ENCODE data around the gene SAFB. TPM values are rescaled to one million over a fixed set of nuclear protein-coding genes. Genes with fewer than 3 reads are reported as not detected.

SAFB gene
- total RNA-seq, 1 donor from 2014 or later, result 57.9 TPM

DNA sequence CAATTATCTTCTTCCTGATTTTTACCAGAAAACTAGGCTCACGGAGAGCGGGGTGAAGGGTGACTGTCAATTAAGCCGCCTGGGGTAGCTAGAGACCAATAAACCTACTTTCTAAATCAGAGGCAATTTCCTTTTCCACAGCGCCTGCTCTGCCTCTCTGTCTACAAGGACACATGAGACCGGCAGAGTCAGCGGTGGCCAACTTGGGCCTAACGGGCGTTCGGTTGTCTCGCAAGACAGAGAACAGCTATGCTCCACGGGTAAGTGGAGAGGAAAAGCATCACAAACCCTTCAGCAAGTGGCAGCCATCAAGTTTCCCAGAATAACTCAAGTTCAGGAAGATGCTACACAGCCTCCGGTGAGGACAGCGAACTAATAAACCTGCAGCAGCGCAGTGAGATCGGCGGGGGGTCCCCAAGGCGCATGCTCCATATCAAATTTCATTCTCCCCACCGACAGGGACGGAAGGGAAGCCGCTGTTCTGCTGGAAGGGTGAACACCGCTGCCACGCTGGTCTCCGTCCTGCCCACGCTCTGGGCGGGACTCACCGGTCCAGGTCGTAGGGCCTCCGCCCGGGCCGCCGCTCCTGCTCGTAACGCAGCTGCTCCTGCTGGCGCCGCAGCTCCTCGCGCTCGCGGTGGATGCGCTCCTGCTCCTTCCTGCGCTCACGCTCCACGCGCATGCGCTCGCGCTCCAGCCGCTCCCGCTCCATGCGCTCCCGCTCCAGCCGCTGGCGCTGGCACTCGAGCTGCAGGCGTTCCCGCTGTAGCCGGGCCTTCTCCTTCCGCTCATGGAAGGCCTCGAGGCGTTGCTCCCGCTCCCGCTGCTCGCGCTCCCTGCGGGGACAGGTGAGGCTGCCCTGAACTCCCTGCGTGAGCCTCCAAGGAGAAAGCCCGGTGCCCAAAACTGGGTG, 29.3 kb upstream of the SAFB start:
- Histone ChIP-seq H4K20me1 (ENCODE audit: low read depth) (peaks cover 4% of the 10 kb centered on the region), H3K4me1 (no peaks in the 10 kb centered on the region), H3K9me3 (ENCODE audit: low read depth) (no peaks in the 10 kb centered on the region), H2AFZ (replicated peaks) (no peak overlapping the region), H3K4me3 (no peak overlapping the region), H3F3A (ENCODE audit: low read depth) (no peaks in the 10 kb centered on the region), H3K79me2 (ENCODE audit: low read depth) (no peaks in the 10 kb centered on the region), H3K27me3 (no peaks in the 10 kb centered on the region), H3K36me3 (no peaks in the 10 kb centered on the region), H3K4me2 (no peak overlapping the region), H3K9ac (no peak overlapping the region), H3K27ac (no peak overlapping the region)
- Mint-ChIP-seq H3K27me3 (ENCODE audit: insufficient read depth, low read depth) (no peaks in the 10 kb centered on the region), H3K36me3 (peaks cover 31% of the 10 kb centered on the region), H3K9me3 (no peaks in the 10 kb centered on the region), H3K27ac (peak overlapping the region; percentile 28), H3K4me3 (no peak overlapping the region), H3K4me1 (peaks cover 14% of the 10 kb centered on the region)
- no peak for TF ChIP-seq EZH2phosphoT487 (IDR thresholded peaks at IDR 0.05)
- TF ChIP-seq EZH2 (IDR thresholded peaks at IDR 0.05), result no peak
- TF ChIP-seq, protein P1, sequence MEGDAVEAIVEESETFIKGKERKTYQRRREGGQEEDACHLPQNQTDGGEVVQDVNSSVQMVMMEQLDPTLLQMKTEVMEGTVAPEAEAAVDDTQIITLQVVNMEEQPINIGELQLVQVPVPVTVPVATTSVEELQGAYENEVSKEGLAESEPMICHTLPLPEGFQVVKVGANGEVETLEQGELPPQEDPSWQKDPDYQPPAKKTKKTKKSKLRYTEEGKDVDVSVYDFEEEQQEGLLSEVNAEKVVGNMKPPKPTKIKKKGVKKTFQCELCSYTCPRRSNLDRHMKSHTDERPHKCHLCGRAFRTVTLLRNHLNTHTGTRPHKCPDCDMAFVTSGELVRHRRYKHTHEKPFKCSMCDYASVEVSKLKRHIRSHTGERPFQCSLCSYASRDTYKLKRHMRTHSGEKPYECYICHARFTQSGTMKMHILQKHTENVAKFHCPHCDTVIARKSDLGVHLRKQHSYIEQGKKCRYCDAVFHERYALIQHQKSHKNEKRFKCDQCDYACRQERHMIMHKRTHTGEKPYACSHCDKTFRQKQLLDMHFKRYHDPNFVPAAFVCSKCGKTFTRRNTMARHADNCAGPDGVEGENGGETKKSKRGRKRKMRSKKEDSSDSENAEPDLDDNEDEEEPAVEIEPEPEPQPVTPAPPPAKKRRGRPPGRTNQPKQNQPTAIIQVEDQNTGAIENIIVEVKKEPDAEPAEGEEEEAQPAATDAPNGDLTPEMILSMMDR (IDR thresholded peaks at IDR 0.05), result no peak
- no peak for DNase-seq (ENCODE audit: low spot score)

DNA sequence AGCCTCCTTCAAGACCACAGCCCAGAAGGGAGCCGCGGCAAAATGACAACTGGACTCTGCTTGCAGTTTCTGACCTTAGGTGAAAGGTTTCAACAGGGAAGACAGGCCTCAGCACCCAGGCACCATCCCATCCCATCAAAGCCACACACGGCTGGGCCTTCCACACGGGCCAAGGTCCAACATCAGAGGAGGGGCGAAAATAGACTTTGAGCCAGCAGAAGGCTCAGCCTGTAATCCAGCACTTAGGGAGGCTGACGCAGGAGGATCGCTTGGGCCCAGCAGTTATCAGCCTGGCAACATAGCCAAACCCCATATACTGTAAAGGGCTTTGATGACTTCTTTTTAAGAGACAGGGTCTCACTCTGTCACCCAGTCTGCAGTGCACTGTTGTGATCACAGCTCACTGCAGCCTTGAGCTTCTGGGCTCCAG, 28.3 kb upstream of the SAFB start:
- Histone ChIP-seq H3K27ac (no peak overlapping the region), H2AFZ (replicated peaks) (no peak overlapping the region), H3K9ac (no peak overlapping the region), H3K79me2 (ENCODE audit: low read depth) (no peaks in the 10 kb centered on the region), H3F3A (ENCODE audit: low read depth) (no peaks in the 10 kb centered on the region), H3K36me3 (no peaks in the 10 kb centered on the region), H3K4me2 (no peak overlapping the region), H3K4me3 (no peak overlapping the region), H3K27me3 (no peaks in the 10 kb centered on the region), H4K20me1 (ENCODE audit: low read depth) (peaks cover 4% of the 10 kb centered on the region), H3K9me3 (ENCODE audit: low read depth) (no peaks in the 10 kb centered on the region), H3K4me1 (no peaks in the 10 kb centered on the region)
- peak overlapping the region; percentile 53 for H3K27ac Mint-ChIP-seq
- H3K27me3 Mint-ChIP-seq (ENCODE audit: insufficient read depth, low read depth), result no peaks in the 10 kb centered on the region
- H3K4me3 Mint-ChIP-seq, result no peak overlapping the region
- H3K9me3 Mint-ChIP-seq, result no peaks in the 10 kb centered on the region
- peaks cover 34% of the 10 kb centered on the region for H3K36me3 Mint-ChIP-seq
- TF ChIP-seq, protein P1 (IDR thresholded peaks at IDR 0.05), result no peak
- TF ChIP-seq EZH2phosphoT487 (IDR thresholded peaks at IDR 0.05) (no peak), EZH2 (IDR thresholded peaks at IDR 0.05) (no peak)
- DNase-seq (ENCODE audit: low spot score), result no peak
- H3K4me1 Mint-ChIP-seq, result peaks cover 14% of the 10 kb centered on the region

DNA sequence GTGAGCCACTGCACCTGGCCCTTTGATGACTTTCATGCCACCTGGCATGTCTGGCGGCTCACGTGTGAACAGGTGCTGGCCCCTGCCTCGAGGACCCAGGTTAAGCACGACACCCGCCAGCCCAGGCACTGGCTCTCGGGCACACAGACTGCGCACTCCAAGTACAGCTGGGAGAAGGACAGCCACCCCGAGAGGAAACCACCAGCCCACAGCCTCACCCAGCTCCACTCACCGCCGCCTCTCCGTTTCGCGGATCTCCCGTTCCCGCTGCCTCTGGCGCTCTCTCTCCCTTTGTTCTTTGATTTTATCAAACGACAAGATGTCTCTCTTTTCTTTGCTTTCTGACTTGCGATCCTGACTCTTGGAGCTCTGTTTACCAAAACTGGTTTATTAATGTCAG, 27.8 kb upstream of the SAFB start:
- Histone ChIP-seq H3F3A (ENCODE audit: low read depth) (no peaks in the 10 kb centered on the region), H3K4me1 (no peaks in the 10 kb centered on the region), H3K36me3 (no peaks in the 10 kb centered on the region), H4K20me1 (ENCODE audit: low read depth) (peaks cover 4% of the 10 kb centered on the region), H3K9ac (no peak overlapping the region), H3K79me2 (ENCODE audit: low read depth) (no peaks in the 10 kb centered on the region), H3K4me2 (no peak overlapping the region), H3K4me3 (no peak overlapping the region), H2AFZ (replicated peaks) (no peak overlapping the region), H3K9me3 (ENCODE audit: low read depth) (no peaks in the 10 kb centered on the region), H3K27ac (no peak overlapping the region), H3K27me3 (no peaks in the 10 kb centered on the region)
- no peak for DNase-seq (ENCODE audit: low spot score)
- H3K27me3 Mint-ChIP-seq (ENCODE audit: insufficient read depth, low read depth), result no peaks in the 10 kb centered on the region
- H3K36me3 Mint-ChIP-seq, result peaks cover 36% of the 10 kb centered on the region
- H3K9me3 Mint-ChIP-seq, result no peaks in the 10 kb centered on the region
- no peak overlapping the region for H3K27ac Mint-ChIP-seq
- H3K4me1 Mint-ChIP-seq, result peaks cover 14% of the 10 kb centered on the region
- no peak overlapping the region for H3K4me3 Mint-ChIP-seq
- TF ChIP-seq, protein P1 (IDR thresholded peaks at IDR 0.05), result no peak
- TF ChIP-seq EZH2 (IDR thresholded peaks at IDR 0.05) (no peak), EZH2phosphoT487 (IDR thresholded peaks at IDR 0.05) (no peak)

All from neural progenitor cell (in vitro differentiated cells).